ENCODE measurements around the gene STK10.
A peak's percentile ranks its signal among the peaks of the same experiment; 100 is the strongest.
"Not testable (repeated sequence)": the region's sequence is repeated elsewhere in the genome, so short reads cannot be mapped to it uniquely, and the experiment has no call there.

STK10 gene

GRCh38 chr5:172165465-172165864 is 22.6 kb downstream of the STK10 start:
- no peak for DNase-seq (ENCODE audit: low spot score)

GRCh38 chr5:172164769-172165212 is 23.2 kb downstream of the STK10 start:
- no peak for DNase-seq (ENCODE audit: low spot score)

GRCh38 chr5:172163346-172163745 is 24.7 kb downstream of the STK10 start:
- DNase-seq (ENCODE audit: low spot score): no peak

GRCh38 chr5:172162987-172163343 is 25.1 kb downstream of the STK10 start:
- DNase-seq (ENCODE audit: low spot score): no peak

GRCh38 chr5:172162323-172162986 is 25.6 kb downstream of the STK10 start:
- no peak for DNase-seq (ENCODE audit: low spot score)

- no peak for DNase-seq (ENCODE audit: low spot score)
Measured at GRCh38 chr5:172160506-172160905, 27.5 kb downstream of the STK10 start.

GRCh38 chr5:172159016-172159415 is 29.0 kb downstream of the STK10 start:
- DNase-seq (ENCODE audit: low spot score): no peak

- no peak for DNase-seq (ENCODE audit: low spot score)
Measured at GRCh38 chr5:172156541-172156994, 31.5 kb downstream of the STK10 start.

GRCh38 chr5:172155101-172155500 is 32.9 kb downstream of the STK10 start:
- not testable (repeated sequence) for DNase-seq (ENCODE audit: low spot score)

GRCh38 chr5:172153695-172154094 is 34.3 kb downstream of the STK10 start:
- DNase-seq (ENCODE audit: low spot score): no peak

GRCh38 chr5:172151661-172152210 is 36.3 kb downstream of the STK10 start:
- no peak for DNase-seq (ENCODE audit: low spot score)

GRCh38 chr5:172150514-172151425 is 37.3 kb downstream of the STK10 start:
- peak; percentile 12 for DNase-seq (ENCODE audit: low spot score)

GRCh38 chr5:172149481-172149880 is 38.5 kb downstream of the STK10 start:
- not testable (repeated sequence) for DNase-seq (ENCODE audit: low spot score)

GRCh38 chr5:172149073-172149472 is 39.0 kb downstream of the STK10 start:
- DNase-seq (ENCODE audit: low spot score): no peak

- DNase-seq (ENCODE audit: low spot score): no peak
Measured at GRCh38 chr5:172148381-172148780, 39.6 kb downstream of the STK10 start.

GRCh38 chr5:172147857-172148256 is 40.2 kb downstream of the STK10 start:
- no peak for DNase-seq (ENCODE audit: low spot score)

GRCh38 chr5:172146748-172147092 is 41.3 kb downstream of the STK10 start:
- DNase-seq (ENCODE audit: low spot score): no peak

GRCh38 chr5:172145870-172146747 is 41.9 kb downstream of the STK10 start:
- no peak for DNase-seq (ENCODE audit: low spot score)

- DNase-seq (ENCODE audit: low spot score): no peak
Measured at GRCh38 chr5:172144931-172145869, 42.8 kb downstream of the STK10 start.

GRCh38 chr5:172144291-172144815 is 43.7 kb downstream of the STK10 start:
- DNase-seq (ENCODE audit: low spot score): no peak

- DNase-seq (ENCODE audit: low spot score): no peak
Measured at GRCh38 chr5:172143875-172144274, 44.1 kb downstream of the STK10 start.
